ENCODE data around the gene PIK3CD.
A peak's percentile ranks its signal among the peaks of the same experiment; 100 is the strongest.

Gene PIK3CD

GRCh38 chr1:9651565-9652378 lies at the start of gene PIK3CD:
Gene PIK3CD (plus strand): TSS chr1:9651731. CDS start chr1:9710456, 58,725 bp downstream.
- peak; percentile 42 for DNase-seq

- DNase-seq: no peak
Measured at GRCh38 chr1:9601942-9602793, 49.4 kb upstream of the PIK3CD start.

GRCh38 chr1:9602794-9603167 lies 48.8 kb upstream of the PIK3CD start:
- no peak for DNase-seq

- no peak for DNase-seq
Measured at GRCh38 chr1:9603307-9603706, 48.2 kb upstream of the PIK3CD start.

GRCh38 chr1:9603766-9604753 lies 47.5 kb upstream of the PIK3CD start:
- DNase-seq: no peak

- DNase-seq: no peak
Measured at GRCh38 chr1:9604836-9605235, 46.7 kb upstream of the PIK3CD start.

GRCh38 chr1:9605946-9606455 lies 45.5 kb upstream of the PIK3CD start:
- no peak for DNase-seq

GRCh38 chr1:9606458-9606857 lies 45.1 kb upstream of the PIK3CD start:
- no peak for DNase-seq

GRCh38 chr1:9606948-9607347 lies 44.6 kb upstream of the PIK3CD start:
- DNase-seq: no peak

- no peak for DNase-seq
Measured at GRCh38 chr1:9607352-9607751, 44.2 kb upstream of the PIK3CD start.

GRCh38 chr1:9609998-9610397 lies 41.5 kb upstream of the PIK3CD start:
- no peak for DNase-seq

- DNase-seq: no peak
Measured at GRCh38 chr1:9610548-9610947, 41.0 kb upstream of the PIK3CD start.

- DNase-seq: no peak
Measured at GRCh38 chr1:9611716-9612115, 39.8 kb upstream of the PIK3CD start.

GRCh38 chr1:9612162-9612845 lies 39.2 kb upstream of the PIK3CD start:
- no peak for DNase-seq

- no peak for DNase-seq
Measured at GRCh38 chr1:9612871-9613624, 38.5 kb upstream of the PIK3CD start.

- DNase-seq: no peak
Measured at GRCh38 chr1:9613625-9614299, 37.8 kb upstream of the PIK3CD start.

- DNase-seq: peak; percentile 48
Measured at GRCh38 chr1:9615316-9616063, 36.0 kb upstream of the PIK3CD start.

- DNase-seq: no peak
Measured at GRCh38 chr1:9618909-9619679, 32.4 kb upstream of the PIK3CD start.

- no peak for DNase-seq
Measured at GRCh38 chr1:9621032-9621431, 30.5 kb upstream of the PIK3CD start.

Data from CD4-positive, alpha-beta T cell treated with Interleukin-4 for 4 hours (primary cell).